Ovary (tissue), 9 donors: ENCODE measurements around the gene TMEM63A. TPM values are rescaled to one million over a fixed set of nuclear protein-coding genes. Genes with fewer than 3 reads are reported as not detected.
A peak's percentile ranks its signal among the peaks of the same experiment; 100 is the strongest.

ENCODE experiments used
- DNase-seq, 5 donors: peaks; one replicate each; pipeline ENCODE4 v3.0.0-alpha.2; 2019 to 2020
- H3K27ac ChIP-seq, 2 donors: fragments of 200-600 bp; one replicate each; pipeline versions ENCODE4 v1.5.1 to v1.8.0; 2019 to 2022
- H3K27me3 ChIP-seq: fragments of 200-600 bp; one replicate; pipeline ENCODE4 v1.8.0; 2022
- H3K36me3 ChIP-seq: fragments of 200-600 bp; sonication (generic); one replicate; pipeline ENCODE4 v1.5.1; 2019
- H3K4me1 ChIP-seq: one replicate; pipeline ENCODE4 v1.8.1; 2013; ENCODE audit warnings: mild to moderate bottlenecking, moderate library complexity; ENCODE audit not compliant: insufficient read depth
- H3K4me3 ChIP-seq: fragments of 200-600 bp; sonication (generic); one replicate; pipeline ENCODE4 v1.5.1; 2017
- H3K9me3 ChIP-seq, 2 donors: fragments of 200-600 bp in 1 of 2; sonication (generic) in 1 of 2; one replicate each; pipeline versions ENCODE4 v1.5.1 to v1.8.1; 2013 to 2019; ENCODE audit warnings: mild to moderate bottlenecking in 1 of 2, moderate library complexity in 1 of 2
- EP300 ChIP-seq: sonication (generic); formaldehyde crosslinking; IDR thresholded peaks from one replicate; pipeline ENCODE4 v1.6.1; 2017; ENCODE audit warnings: antibody characterized with exemption
- POLR2A ChIP-seq: fragments of 450-650 bp; IDR thresholded peaks from one replicate; pipeline ENCODE4 v1.6.1; 2017; ENCODE audit warnings: antibody characterized with exemption, mild to moderate bottlenecking, moderate library complexity
- WGBS, 3 donors: extraction: QIAGEN DNeasy Blood & Tissue Kit in 1 of 3; methylation state at CpG; one replicate each; pipeline versions ENCODE4 v1.1.5 to v1.1.7; 2013 to 2017; 5-methylcytosine and 5-hydroxymethylcytosine counted together
- intact Hi-C, 4 donors: fragments of 100-400 bp; cut with DNase I; formaldehyde crosslinking; loops; one replicate each; pipeline versions ENCODE4 v1.11.0 to v1.15.1; 2022 to 2023
- polyA plus RNA-seq, 2 donors: library from polyadenylated mRNA; stranded (reverse); fragments of 200-250 nt in 1 of 2; fragments of 350-450 nt in 1 of 2; fragmentation: Illumina TruSeq in 1 of 2; extraction: RNeasy Lipid Tissue Mini Kit (QIAGEN cat#74804) in 1 of 2; gene quantifications; one replicate each; pipeline ENCODE4 v1.2.3, GENCODE V29; 2013 to 2014
- total RNA-seq, 7 donors: library from RNA; depleted of rRNA in 2 of 7; stranded (reverse); fragments of >200 nt in 2 of 7; fragmentation: NEBNext Ultra II Directional in 3 of 7; extraction: Animal tissue kit (Norgen Biotek cat#: 25700) in 3 of 7; gene quantifications; one replicate each; pipeline versions ENCODE4 v1.1.0 to v1.2.4, GENCODE V29; 2016 to 2023
- TF ChIP-seq, protein P1 (sequence below), 3 donors: fragments of 450-650 bp in 2 of 3; fragments of 200-600 bp in 1 of 3; IDR thresholded peaks; one replicate each; pipeline versions ENCODE4 v1.5.1 to v1.8.0; 2016 to 2022; ENCODE audit warnings: antibody characterized with exemption in 3 of 3, mild to moderate bottlenecking in 1 of 3
- donor health status: DM: no; HTN: no; CAD: no; lungs with moderate emphysema.
- donor health status: DM: no; HTN: no; CAD: no.
- donor health status: Bipolar disorder and iron deficiency.
- donor health status: DM: yes; HTN: yes; CAD: no.
- donor health status: DM: no; HTN: no; CAD: no.
- donor health status: DM: yes; HTN: yes; CAD: no.

Gene TMEM63A
- total and polyA plus RNA-seq, 9 donors: 29.6 to 82.8 (median 53.0) TPM

DNA sequence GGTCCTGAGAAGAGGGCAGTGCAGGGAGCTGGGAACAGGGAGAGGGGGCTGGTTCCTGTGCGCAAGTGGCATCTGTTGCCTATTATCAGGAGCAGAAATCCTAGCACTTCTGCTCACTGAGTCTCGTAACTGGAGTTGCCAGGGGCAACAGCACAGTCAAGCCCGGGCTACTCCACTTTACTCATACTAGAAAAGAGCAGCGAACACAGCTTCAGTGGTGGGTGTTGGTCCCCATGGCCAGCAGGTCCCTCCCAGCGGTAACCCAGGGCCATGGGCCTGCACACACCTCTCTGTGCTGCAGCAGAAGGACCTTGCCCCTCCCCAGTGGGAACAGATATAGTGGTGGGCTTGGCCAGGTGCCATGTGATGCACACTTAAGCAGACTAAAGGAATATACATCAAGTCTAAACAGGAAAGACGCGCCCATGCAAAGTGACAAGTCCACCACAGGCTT is 33.4 kb upstream of the TMEM63A start:
- no peak for DNase-seq
- Histone ChIP-seq H3K27me3 (no peaks in the 10 kb centered on the region), H3K36me3 (no peaks in the 10 kb centered on the region), H3K9me3 (no peaks in the 10 kb centered on the region), H3K4me3 (no peak overlapping the region), H3K27ac (no peak overlapping the region), H3K4me1 (peaks cover 8% of the 10 kb centered on the region)
- 80 to 89% (median 85%) methylated on average over 7 of the region's 7 CpGs for WGBS, 3 donors
- TF ChIP-seq, protein P1, sequence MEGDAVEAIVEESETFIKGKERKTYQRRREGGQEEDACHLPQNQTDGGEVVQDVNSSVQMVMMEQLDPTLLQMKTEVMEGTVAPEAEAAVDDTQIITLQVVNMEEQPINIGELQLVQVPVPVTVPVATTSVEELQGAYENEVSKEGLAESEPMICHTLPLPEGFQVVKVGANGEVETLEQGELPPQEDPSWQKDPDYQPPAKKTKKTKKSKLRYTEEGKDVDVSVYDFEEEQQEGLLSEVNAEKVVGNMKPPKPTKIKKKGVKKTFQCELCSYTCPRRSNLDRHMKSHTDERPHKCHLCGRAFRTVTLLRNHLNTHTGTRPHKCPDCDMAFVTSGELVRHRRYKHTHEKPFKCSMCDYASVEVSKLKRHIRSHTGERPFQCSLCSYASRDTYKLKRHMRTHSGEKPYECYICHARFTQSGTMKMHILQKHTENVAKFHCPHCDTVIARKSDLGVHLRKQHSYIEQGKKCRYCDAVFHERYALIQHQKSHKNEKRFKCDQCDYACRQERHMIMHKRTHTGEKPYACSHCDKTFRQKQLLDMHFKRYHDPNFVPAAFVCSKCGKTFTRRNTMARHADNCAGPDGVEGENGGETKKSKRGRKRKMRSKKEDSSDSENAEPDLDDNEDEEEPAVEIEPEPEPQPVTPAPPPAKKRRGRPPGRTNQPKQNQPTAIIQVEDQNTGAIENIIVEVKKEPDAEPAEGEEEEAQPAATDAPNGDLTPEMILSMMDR (IDR thresholded peaks at IDR 0.05): no peak
- TF ChIP-seq EP300 (no peak), POLR2A (no peak)
- intact Hi-C loops: loop anchor here in 2 of 4 donors (10.0 kb wide), 2 partner anchors 141 to 361 kb away; partner anchors contain the start of gene SRP9 (in 2 of the 2)

DNA sequence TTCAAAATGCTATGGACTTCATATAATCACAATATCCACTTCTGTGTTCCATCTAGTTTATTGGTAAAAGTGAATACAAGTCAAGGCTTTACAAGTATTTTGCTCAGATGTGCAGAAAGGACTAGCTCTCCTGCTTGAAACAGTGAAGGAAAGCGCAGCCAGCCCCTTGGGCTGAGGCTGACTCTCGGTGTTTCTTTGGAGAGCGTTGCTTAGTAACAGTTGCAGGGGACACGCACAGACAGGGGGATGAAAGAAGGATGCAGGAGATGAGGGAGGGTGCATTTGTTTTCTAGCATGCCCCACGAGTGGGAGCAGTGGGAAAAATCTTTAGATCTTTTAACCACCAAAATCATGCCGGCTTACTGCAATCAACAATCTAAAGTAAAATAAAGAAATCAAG is 32.8 kb upstream of the TMEM63A start:
- TF ChIP-seq EP300: no peak
- TF ChIP-seq POLR2A: no peak
- TF ChIP-seq, protein P1 (IDR thresholded peaks at IDR 0.05): no peak
- H3K36me3 ChIP-seq: no peaks in the 10 kb centered on the region
- H3K4me1 ChIP-seq: peaks cover 6% of the 10 kb centered on the region
- DNase-seq: no peak
- no peaks in the 10 kb centered on the region for H3K27me3 ChIP-seq
- H3K4me3 ChIP-seq: no peak overlapping the region
- intact Hi-C loops: loop anchor here (5.0 to 10.0 kb wide), 5 partner anchors 140 to 443 kb away; partner anchors contain the start of gene SRP9 (in 2 of the 4)
- no peak overlapping the region for H3K27ac ChIP-seq
- no peaks in the 10 kb centered on the region for H3K9me3 ChIP-seq
- 86 to 88% (median 88%) methylated on average over 6 of the region's 6 CpGs for WGBS, 3 donors

DNA sequence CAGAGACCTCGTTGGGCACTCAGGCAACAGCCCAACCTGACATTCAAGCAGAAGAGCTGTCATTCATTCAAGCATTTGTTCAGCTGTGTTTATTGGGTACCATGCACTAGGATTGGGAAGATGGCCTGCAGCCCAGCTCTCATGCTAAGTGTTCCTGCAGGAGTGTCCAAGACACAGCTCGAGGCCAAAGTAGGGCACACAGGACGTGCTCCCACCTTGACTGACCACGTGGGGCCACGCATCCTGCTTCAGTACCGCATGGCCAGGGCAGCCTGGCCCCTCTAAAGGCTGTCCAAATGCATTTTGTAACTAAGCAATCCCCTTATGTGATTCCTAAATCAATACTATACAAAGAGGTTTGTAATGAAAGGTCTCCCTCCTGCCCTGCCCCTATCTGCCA is 32.2 kb upstream of the TMEM63A start:
- Histone ChIP-seq H3K9me3 (no peaks in the 10 kb centered on the region), H3K36me3 (no peaks in the 10 kb centered on the region), H3K27me3 (no peaks in the 10 kb centered on the region), H3K4me1 (peaks cover 3% of the 10 kb centered on the region), H3K4me3 (no peak overlapping the region), H3K27ac (no peak overlapping the region)
- intact Hi-C loops: loop anchor here (5.0 to 10.0 kb wide), 5 partner anchors 140 to 442 kb away; partner anchors contain the start of gene SRP9 (in 2 of the 4)
- WGBS, 3 donors: 87 to 90% (median 87%) methylated on average over 6 of the region's 6 CpGs
- no peak for DNase-seq
- TF ChIP-seq EP300 (no peak), POLR2A (no peak)
- TF ChIP-seq, protein P1 (IDR thresholded peaks at IDR 0.05): no peak

DNA sequence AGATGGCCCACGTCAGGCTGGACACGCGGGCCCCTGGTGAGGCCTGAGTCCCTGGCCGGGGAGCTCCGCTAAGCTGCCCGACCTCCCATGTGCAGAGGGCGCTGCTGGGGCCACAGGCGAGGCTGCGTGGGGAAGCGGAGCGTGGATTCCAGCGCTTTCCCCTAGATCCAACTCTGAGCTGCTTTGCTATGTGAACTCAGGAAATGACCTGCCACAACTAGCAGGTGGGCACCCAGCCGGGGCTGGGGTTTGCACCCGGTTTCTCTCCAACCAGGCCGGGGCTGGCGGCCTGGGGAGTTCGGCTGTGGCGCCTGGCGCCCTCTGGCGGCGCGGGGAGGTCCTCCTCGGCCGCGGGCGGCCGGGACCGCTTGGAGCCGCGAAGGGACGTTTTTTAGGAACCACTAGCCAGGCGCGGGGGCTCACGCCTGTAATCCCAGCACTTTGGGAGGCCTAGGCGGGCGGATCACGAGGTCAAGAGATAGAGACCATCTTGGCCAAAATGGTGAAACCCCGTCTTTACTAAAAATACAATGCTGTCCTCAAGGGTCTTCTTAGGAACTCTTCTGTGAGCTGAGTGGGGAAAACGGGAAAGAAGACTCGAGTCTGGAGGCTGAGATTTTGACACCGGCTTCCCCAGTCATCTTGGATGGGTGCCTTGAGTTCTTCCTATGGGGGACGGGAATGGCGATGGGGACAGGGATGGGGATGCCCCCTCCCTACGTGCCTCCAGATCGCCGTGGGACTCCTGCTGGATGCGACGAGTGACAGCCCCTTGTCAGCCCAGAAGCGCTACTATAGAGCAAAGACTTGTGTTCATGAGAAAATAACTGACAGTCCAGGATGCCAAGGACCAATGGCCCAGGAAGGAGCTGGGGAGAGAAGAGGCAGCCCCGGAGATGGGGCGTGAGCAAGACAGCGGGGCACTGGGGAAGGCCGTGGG is 29.3 kb upstream of the TMEM63A start:
- Histone ChIP-seq H3K4me1 (peaks cover 2% of the 10 kb centered on the region), H3K27ac (no peak overlapping the region), H3K4me3 (no peak overlapping the region), H3K36me3 (no peaks in the 10 kb centered on the region), H3K27me3 (no peaks in the 10 kb centered on the region), H3K9me3 (no peaks in the 10 kb centered on the region)
- no peak for TF ChIP-seq POLR2A
- TF ChIP-seq, protein P1 (IDR thresholded peaks at IDR 0.05): peak; percentile 83 to 87 (median 85)
- WGBS, 3 donors: 30 to 44% (median 37%) methylated on average over 49 to 53 of the region's 53 CpGs
- intact Hi-C loops: loop anchor here (2.0 to 10.0 kb wide), 6 partner anchors 137 to 439 kb away; partner anchors contain the start of gene SRP9 (in 2 of the 4)
- DNase-seq: peak; percentile 61 to 86 (median 80)
